Kidney (tissue), 14 donors: Measurements from ENCODE around the gene TAOK1. TPM values are rescaled to one million over a fixed set of nuclear protein-coding genes. Genes with fewer than 3 reads are reported as not detected.

Source experiments
- DNase-seq, 5 donors: peaks; one replicate each; pipeline ENCODE4 v3.0.0-alpha.2; 2013 to 2020
- FAIRE-seq: peaks from 2 replicates; lab custom pipeline; 2012; peaks lifted over from hg19 to GRCh38; lab: Jason Lieb, UNC
- H3K27ac ChIP-seq, 2 donors: one replicate each; pipeline ENCODE4 v1.7.0; 2013; ENCODE audit warnings: low read depth in 2 of 2, low read length in 2 of 2, inconsistent platforms in 1 of 2
- H3K27me3 ChIP-seq: one replicate; pipeline ENCODE4 v1.7.1; 2013; ENCODE audit warnings: low read length, inconsistent platforms; ENCODE audit not compliant: control insufficient read depth, insufficient read depth
- H3K36me3 ChIP-seq, 3 donors: one replicate each; pipeline versions ENCODE4 v1.7.0 to v1.7.1; 2013; ENCODE audit warnings: low read length in 3 of 3, control low read depth in 1 of 3, inconsistent platforms in 1 of 3; ENCODE audit not compliant: insufficient read depth in 3 of 3, control insufficient read depth in 2 of 3
- H3K4me1 ChIP-seq, 3 donors: one replicate each; pipeline versions ENCODE4 v1.7.0 to v1.7.1; 2013; ENCODE audit warnings: low read length in 3 of 3, inconsistent platforms in 1 of 3, low read depth in 1 of 3; ENCODE audit not compliant: control insufficient read depth in 2 of 3, insufficient read depth in 2 of 3
- H3K4me3 ChIP-seq, 3 donors: one replicate each; pipeline versions ENCODE4 v1.7.0 to v1.8.1; 2013; ENCODE audit warnings: low read length in 3 of 3, control low read depth in 1 of 3, inconsistent platforms in 1 of 3
- H3K9ac ChIP-seq, 3 donors: one replicate each; pipeline versions ENCODE4 v1.7.0 to v1.7.1; 2013; ENCODE audit warnings: low read length in 3 of 3, control low read depth in 1 of 3, inconsistent platforms in 1 of 3
- H3K9me3 ChIP-seq, 3 donors: one replicate each; pipeline versions ENCODE4 v1.7.0 to v1.7.1; 2013; ENCODE audit warnings: low read length in 3 of 3, control low read depth in 1 of 3, inconsistent platforms in 1 of 3; ENCODE audit not compliant: control insufficient read depth in 2 of 3, insufficient read depth in 1 of 3
- CTCF ChIP-seq: IDR thresholded peaks from 3 replicates; pipeline ENCODE4 v1.5.1; 2012; ENCODE audit warnings: mild to moderate bottlenecking, moderate library complexity, borderline replicate concordance; ENCODE audit not compliant: insufficient read depth; ENCODE audit errors: extremely low read depth
- intact Hi-C: fragments of 100-400 bp; cut with DNase I; formaldehyde crosslinking; loops from one replicate; pipeline ENCODE4 v1.11.1; 2022
- polyA plus RNA-seq: library from polyadenylated mRNA; stranded (reverse); fragments of 350-450 nt; fragmentation: Illumina TruSeq; extraction: RNeasy Lipid Tissue Mini Kit (QIAGEN cat#74804); gene quantifications from one replicate; pipeline ENCODE4 v1.2.3, GENCODE V29; 2014; ENCODE audit warnings: low read depth, low replicate concordance; ENCODE audit not compliant: insufficient read depth
- total RNA-seq: library from RNA; stranded (reverse); fragmentation: NEBNext Ultra II Directional; extraction: Animal tissue kit (Norgen Biotek cat#: 25700); gene quantifications from one replicate; pipeline ENCODE4 v1.2.1, GENCODE V29; 2021
- donor health status: control.
- donor health status: control.
- donor health status: control.
- donor health status: control.
- donor health status: control.
- donor health status: DM: yes; HTN: yes; CAD: no.
- donor health status: Normal renal cell carcinoma (clear cell type).

TAOK1 gene
- total and polyA plus RNA-seq, 2 donors from 2014 or later: 5.0 to 74.9 TPM

GRCh38 chr17:29363716-29364115 is 26.4 kb upstream of the TAOK1 start:
- no peaks in the 10 kb centered on the region for H3K4me1 ChIP-seq
- TF ChIP-seq CTCF: no peak
- no peak overlapping the region for H3K9ac ChIP-seq
- no peaks in the 10 kb centered on the region for H3K36me3 ChIP-seq
- H3K27me3 ChIP-seq: no peaks in the 10 kb centered on the region
- H3K27ac ChIP-seq: no peak overlapping the region
- H3K9me3 ChIP-seq: no peaks in the 10 kb centered on the region
- intact Hi-C loops: no loop called here
- H3K4me3 ChIP-seq: no peak overlapping the region
- DNase-seq: no peak
- no peak for FAIRE-seq

- H3K27me3 ChIP-seq: no peaks in the 10 kb centered on the region
- FAIRE-seq (no peak), DNase-seq (no peak)
- no peaks in the 10 kb centered on the region for H3K4me1 ChIP-seq
- TF ChIP-seq CTCF: no peak
- H3K4me3 ChIP-seq: no peak overlapping the region
- intact Hi-C loops: no loop called here
- no peak overlapping the region for H3K9ac ChIP-seq
- no peaks in the 10 kb centered on the region for H3K36me3 ChIP-seq
- no peak overlapping the region for H3K27ac ChIP-seq
- no peaks in the 10 kb centered on the region for H3K9me3 ChIP-seq
Measured at GRCh38 chr17:29364691-29365090, 25.5 kb upstream of the TAOK1 start.

GRCh38 chr17:29368161-29368560 is 22.0 kb upstream of the TAOK1 start:
- Histone ChIP-seq H3K4me1 (no peaks in the 10 kb centered on the region), H3K9ac (no peak overlapping the region), H3K4me3 (no peak overlapping the region), H3K27ac (no peak overlapping the region), H3K36me3 (no peaks in the 10 kb centered on the region), H3K27me3 (no peaks in the 10 kb centered on the region), H3K9me3 (no peaks in the 10 kb centered on the region)
- TF ChIP-seq CTCF: no peak
- DNase-seq (no peak), FAIRE-seq (no peak)
- intact Hi-C loops: no loop called here

GRCh38 chr17:29368926-29369325 is 21.2 kb upstream of the TAOK1 start:
- Histone ChIP-seq H3K36me3 (no peaks in the 10 kb centered on the region), H3K27me3 (no peaks in the 10 kb centered on the region), H3K4me3 (no peak overlapping the region), H3K4me1 (no peaks in the 10 kb centered on the region), H3K9ac (no peak overlapping the region), H3K27ac (no peak overlapping the region), H3K9me3 (no peaks in the 10 kb centered on the region)
- no peak for TF ChIP-seq CTCF
- FAIRE-seq (no peak), DNase-seq (peak in 1 of 5 donors; percentile 23)
- intact Hi-C loops: no loop called here
